CD4-positive, alpha-beta T cell treated with Interleukin-6 at 100 ng/mL for 8 hours (primary cell): ENCODE results near the gene CD300LG.

ENCODE experiments used
- DNase-seq: peaks from one replicate; pipeline ENCODE4 v3.0.0-alpha.2; 2020; ENCODE audit warnings: mixed read lengths, low spot score

Gene CD300LG

GRCh38 chr17:43907425-43907981 lies 60.5 kb downstream of the CD300LG start, which contains the start of gene MPP2:
MPP2 (minus strand) TSS chr17:43907536; CDS start chr17:43904460, 3,076 bp downstream.
- DNase-seq = peak; percentile 56

GRCh38 chr17:43907998-43908721 lies 61.2 kb downstream of the CD300LG start:
- peak; percentile 58 for DNase-seq

- DNase-seq = no peak
Observed at GRCh38 chr17:43909537-43910231, 62.7 kb downstream of the CD300LG start.

- DNase-seq = no peak
Observed at GRCh38 chr17:43911904-43912303, 64.9 kb downstream of the CD300LG start.

- no peak for DNase-seq
Observed at GRCh38 chr17:43912635-43913304, 65.8 kb downstream of the CD300LG start.
